WTC11 (cell line): ENCODE measurements around the gene UNCX. TPM values are rescaled to one million over a fixed set of nuclear protein-coding genes. Genes with fewer than 3 reads are reported as not detected.

Experiments
- ATAC-seq: fragments of 200-7000 bp; cut with Tn5 transposase; 2 replicates; pipeline ENCODE4 v1.10.0; 2021; ENCODE audit warnings: mild to moderate bottlenecking, moderate library complexity
- CTCF ChIA-PET: fragments of 300-600 bp; sonication (Branson Sonifier 250); formaldehyde crosslinking; loops from one replicate; lab custom pipeline; 2021; ENCODE audit warnings: antibody characterized with exemption; lab: Charles Lee
- POLR2A ChIA-PET: fragments of 350-600 bp; sonication (Branson Sonifier 250); formaldehyde crosslinking; loops from one replicate; lab custom pipeline; 2021; ENCODE audit warnings: antibody characterized with exemption; lab: Charles Lee
- DNase-seq: peaks from one replicate; pipeline ENCODE4 v3.0.0; 2021; ENCODE audit warnings: low spot score
- H3K27ac Mint-ChIP-seq: 2 replicates; pipeline ENCODE4 v1.8.0; 2021; ENCODE audit warnings: mixed read lengths
- H3K27me3 Mint-ChIP-seq: 2 replicates; pipeline ENCODE4 v1.8.0; 2021; ENCODE audit warnings: low read depth, mild to moderate bottlenecking, moderate library complexity, mixed read lengths
- H3K36me3 Mint-ChIP-seq: 2 replicates; pipeline ENCODE4 v1.8.0; 2021; ENCODE audit warnings: mixed read lengths
- H3K4me1 Mint-ChIP-seq: 2 replicates; pipeline ENCODE4 v1.8.0; 2022; ENCODE audit warnings: mixed read lengths
- H3K4me3 Mint-ChIP-seq: 2 replicates; pipeline ENCODE4 v1.8.0; 2021; ENCODE audit warnings: mild to moderate bottlenecking, moderate library complexity, mixed read lengths
- H3K9me3 Mint-ChIP-seq: 2 replicates; pipeline ENCODE4 v1.8.0; 2021; ENCODE audit warnings: mixed read lengths
- AR ChIP-seq: fragments of 250-450 bp; sonication (Bioruptor Pico); IDR thresholded peaks from 2 replicates; pipeline ENCODE4 v1.9.0; 2021; ENCODE audit warnings: mild to moderate bottlenecking
- ARID4B ChIP-seq: sonication (generic); formaldehyde crosslinking; IDR thresholded peaks from 2 replicates; pipeline ENCODE4 v1.8.0; 2023; ENCODE audit warnings: missing genetic modification reagents, mild to moderate bottlenecking, borderline replicate concordance
- ATF1 ChIP-seq: sonication (generic); formaldehyde crosslinking; IDR thresholded peaks from 2 replicates; pipeline ENCODE4 v1.8.1; 2023; ENCODE audit warnings: mild to moderate bottlenecking, moderate library complexity, missing genetic modification reagents
- ATF2 ChIP-seq: sonication (generic); formaldehyde crosslinking; IDR thresholded peaks from 2 replicates; pipeline ENCODE4 v1.8.1; 2022; ENCODE audit warnings: low read depth, missing genetic modification reagents, borderline replicate concordance
- CDX4 ChIP-seq: fragments of 250-450 bp; sonication (Bioruptor Pico); IDR thresholded peaks from 2 replicates; pipeline ENCODE4 v1.9.0; 2021; ENCODE audit warnings: moderate library complexity, mild to moderate bottlenecking, inconsistent platforms, borderline replicate concordance
- EMX1 ChIP-seq: fragments of 250-450 bp; sonication (Bioruptor Pico); IDR thresholded peaks from 2 replicates; pipeline ENCODE4 v1.8.0; 2021; ENCODE audit warnings: mild to moderate bottlenecking
- FOXK1 ChIP-seq: sonication (generic); formaldehyde crosslinking; IDR thresholded peaks from 2 replicates; pipeline ENCODE4 v1.8.0; 2022; ENCODE audit warnings: mild to moderate bottlenecking, moderate library complexity, missing genetic modification reagents
- HMGXB4 ChIP-seq: sonication (generic); formaldehyde crosslinking; IDR thresholded peaks from 2 replicates; pipeline ENCODE4 v1.8.1; 2023; ENCODE audit warnings: mild to moderate bottlenecking, moderate library complexity, missing genetic modification reagents
- IRF1 ChIP-seq: sonication (generic); formaldehyde crosslinking; IDR thresholded peaks from 2 replicates; pipeline ENCODE4 v1.8.0; 2023; ENCODE audit warnings: missing genetic modification reagents
- KAT7 ChIP-seq: sonication (generic); formaldehyde crosslinking; IDR thresholded peaks from 2 replicates; pipeline ENCODE4 v1.8.1; 2023; ENCODE audit warnings: missing genetic modification reagents, mild to moderate bottlenecking, borderline replicate concordance
- MAX ChIP-seq: sonication (generic); formaldehyde crosslinking; IDR thresholded peaks from 2 replicates; pipeline ENCODE4 v1.8.0; 2022; ENCODE audit warnings: mild to moderate bottlenecking, missing genetic modification reagents
- MLX ChIP-seq: sonication (generic); formaldehyde crosslinking; IDR thresholded peaks from 2 replicates; pipeline ENCODE4 v1.8.1; 2023; ENCODE audit warnings: mild to moderate bottlenecking, missing genetic modification reagents, moderate library complexity
- MXD4 ChIP-seq: fragments of 250-450 bp; sonication (Bioruptor Pico); IDR thresholded peaks from 2 replicates; pipeline ENCODE4 v1.8.0; 2021; ENCODE audit warnings: mild to moderate bottlenecking, moderate library complexity, borderline replicate concordance
- NFATC4 ChIP-seq: fragments of 250-450 bp; sonication (Bioruptor Pico); IDR thresholded peaks from 2 replicates; pipeline ENCODE4 v1.9.0; 2021; ENCODE audit warnings: mild to moderate bottlenecking
- NR1H2 ChIP-seq: sonication (generic); formaldehyde crosslinking; IDR thresholded peaks from 2 replicates; pipeline ENCODE4 v1.9.0; 2021; ENCODE audit warnings: mild to moderate bottlenecking, moderate library complexity, missing genetic modification reagents
- PRRX2 ChIP-seq: fragments of 250-450 bp; sonication (Bioruptor Pico); IDR thresholded peaks from 2 replicates; pipeline ENCODE4 v1.8.0; 2021; ENCODE audit warnings: mild to moderate bottlenecking
- RELA ChIP-seq: sonication (generic); formaldehyde crosslinking; IDR thresholded peaks from 2 replicates; pipeline ENCODE4 v1.8.1; 2022; ENCODE audit warnings: missing genetic modification reagents, mild to moderate bottlenecking, borderline replicate concordance
- SMAD4 ChIP-seq: sonication (generic); formaldehyde crosslinking; IDR thresholded peaks from 2 replicates; pipeline ENCODE4 v1.8.0; 2022; ENCODE audit warnings: mild to moderate bottlenecking, missing genetic modification reagents
- ZBTB43 ChIP-seq: sonication (generic); formaldehyde crosslinking; IDR thresholded peaks from 2 replicates; pipeline ENCODE4 v1.8.1; 2023; ENCODE audit warnings: mild to moderate bottlenecking, missing genetic modification reagents
- ZNF263 ChIP-seq: sonication (generic); formaldehyde crosslinking; IDR thresholded peaks from 2 replicates; pipeline ENCODE4 v1.8.1; 2022; ENCODE audit warnings: low read depth, mild to moderate bottlenecking, moderate library complexity, missing genetic modification reagents
- total RNA-seq: library from RNA; stranded (reverse); gene quantifications from 3 replicates; pipeline ENCODE4 v1.2.3, GENCODE V29; 2021

UNCX gene
- total RNA-seq, 1 experiment from 2014 or later, result not detected

GRCh38 chr7:1270181-1270580 is 37.5 kb downstream of the UNCX start:
- no peak for TF ChIP-seq AR (CRISPR knock-in tag)
- TF ChIP-seq MLX, result no peak
- no peak for TF ChIP-seq NFATC4 (CRISPR knock-in tag)
- no peak for TF ChIP-seq ZNF263
- TF ChIP-seq PRRX2 (CRISPR knock-in tag), result no peak
- no peak for TF ChIP-seq EMX1 (CRISPR knock-in tag)
- Mint-ChIP-seq H3K4me3 (no peak overlapping the region), H3K9me3 (no peaks in the 10 kb centered on the region), H3K4me1 (no peaks in the 10 kb centered on the region), H3K27ac (no peak overlapping the region), H3K27me3 (no peaks in the 10 kb centered on the region; the same call in 1 of the 2 replicates), H3K36me3 (peaks cover 3% of the 10 kb centered on the region)
- POLR2A ChIA-PET, result no interaction called here
- DNase-seq, result peak; percentile 8
- ATAC-seq, result no peak
- CTCF ChIA-PET, result no interaction called here

- ChIA-PET CTCF (no interaction called here), POLR2A (no interaction called here)
- Mint-ChIP-seq H3K36me3 (peaks cover 3% of the 10 kb centered on the region), H3K4me1 (no peaks in the 10 kb centered on the region), H3K4me3 (no peak overlapping the region), H3K27me3 (no peaks in the 10 kb centered on the region; the same call in 1 of the 2 replicates), H3K9me3 (no peaks in the 10 kb centered on the region), H3K27ac (no peak overlapping the region)
- ATAC-seq, result no peak
- DNase-seq, result no peak
- TF ChIP-seq CDX4 (CRISPR knock-in tag), result no peak
- TF ChIP-seq NR1H2 (CRISPR knock-in tag), result no peak
- TF ChIP-seq ZBTB43, result no peak
- no peak for TF ChIP-seq KAT7 (CRISPR knock-in tag)
- TF ChIP-seq ATF2 (CRISPR knock-in tag), result no peak
- TF ChIP-seq ATF1, result no peak
- no peak for TF ChIP-seq PRRX2 (CRISPR knock-in tag)
- no peak for TF ChIP-seq FOXK1 (CRISPR knock-in tag)
- TF ChIP-seq MAX (CRISPR knock-in tag), result no peak
- TF ChIP-seq MXD4 (CRISPR knock-in tag), result no peak
- TF ChIP-seq ARID4B (CRISPR knock-in tag), result no peak
- no peak for TF ChIP-seq HMGXB4 (CRISPR knock-in tag)
- TF ChIP-seq SMAD4 (CRISPR knock-in tag), result no peak
- no peak for TF ChIP-seq RELA (CRISPR knock-in tag)
- no peak for TF ChIP-seq IRF1 (CRISPR knock-in tag)
Measured at GRCh38 chr7:1271046-1271445, 38.4 kb downstream of the UNCX start.
